Activated CD8-positive, alpha-beta T cell treated with anti-CD3 and anti-CD28 coated beads for 36 hours (primary cell): ENCODE measurements around the gene PRKAR1A. TPM values are rescaled to one million over a fixed set of nuclear protein-coding genes. Genes with fewer than 3 reads are reported as not detected.

Experiments
- ATAC-seq: fragments of 200-7000 bp; cut with Tn5 transposase; one replicate; pipeline ENCODE4 v1.10.0; 2021; ENCODE audit warnings: mild to moderate bottlenecking, moderate library complexity
- CTCF ChIA-PET: fragments of 350-600 bp; sonication (Branson Sonifier 250); formaldehyde crosslinking; loops from one replicate; lab custom pipeline; 2021; ENCODE audit warnings: antibody characterized with exemption; lab: Charles Lee
- POLR2A ChIA-PET: fragments of 350-600 bp; sonication (Branson Sonifier 250); formaldehyde crosslinking; loops from one replicate; lab custom pipeline; 2021; ENCODE audit warnings: antibody characterized with exemption; lab: Charles Lee
- DNase-seq: peaks from one replicate; pipeline ENCODE4 v3.0.0-alpha.2; 2020
- H3K27ac Mint-ChIP-seq: one replicate; pipeline ENCODE4 v1.8.0; 2021; ENCODE audit warnings: mild to moderate bottlenecking, mixed read lengths
- H3K27me3 Mint-ChIP-seq: one replicate; pipeline ENCODE4 v1.8.0; 2021; ENCODE audit warnings: mixed read lengths
- H3K36me3 Mint-ChIP-seq: one replicate; pipeline ENCODE4 v1.8.0; 2021; ENCODE audit warnings: low read depth, mixed read lengths
- H3K4me1 Mint-ChIP-seq: one replicate; pipeline ENCODE4 v1.8.0; 2021; ENCODE audit warnings: low read depth, mixed read lengths
- H3K4me3 Mint-ChIP-seq: one replicate; pipeline ENCODE4 v1.8.0; 2021; ENCODE audit warnings: mild to moderate bottlenecking, moderate library complexity, mixed read lengths
- H3K9me3 Mint-ChIP-seq: one replicate; pipeline ENCODE4 v1.8.0; 2021; ENCODE audit warnings: mixed read lengths
- CTCF ChIP-seq: fragments of 200-600 bp; IDR thresholded peaks from one replicate; pipeline ENCODE4 v1.8.0; 2022; ENCODE audit warnings: antibody characterized with exemption, mild to moderate bottlenecking
- intact Hi-C: fragments of 100-400 bp; cut with micrococcal nuclease; formaldehyde crosslinking; loops from one replicate; pipeline ENCODE4 v1.10.0; 2022
- total RNA-seq, 2 experiments: library from RNA; stranded (reverse); gene quantifications; one replicate each; pipeline ENCODE4 v1.2.3, GENCODE V29; 2021

The PRKAR1A gene
- total RNA-seq, 2 experiments from 2014 or later, result 157 to 168 TPM

- ATAC-seq, result no peak
- no peak for DNase-seq
- Mint-ChIP-seq H3K27ac (no peak overlapping the region), H3K4me3 (no peak overlapping the region), H3K9me3 (no peaks in the 10 kb centered on the region), H3K27me3 (peaks cover 42% of the 10 kb centered on the region), H3K36me3 (no peaks in the 10 kb centered on the region), H3K4me1 (peaks cover 14% of the 10 kb centered on the region)
- no peak for TF ChIP-seq CTCF
- ChIA-PET POLR2A (no interaction called here), CTCF (interaction anchor here (1.5 to 1.8 kb wide), 2 partner anchors 13 to 21 kb away, joined by 5 read pairs; no protein-coding TSS in a partner anchor)
- intact Hi-C loops, result no loop called here
These were observed 80.7 kb downstream of the PRKAR1A start for GRCh38 chr17:68592682-68593641.

- ATAC-seq (no peak), DNase-seq (no peak)
- Mint-ChIP-seq H3K36me3 (no peaks in the 10 kb centered on the region), H3K27me3 (peaks cover 51% of the 10 kb centered on the region), H3K4me1 (peaks cover 15% of the 10 kb centered on the region), H3K27ac (no peak overlapping the region), H3K9me3 (no peaks in the 10 kb centered on the region), H3K4me3 (no peak overlapping the region)
- POLR2A ChIA-PET, result no interaction called here
- CTCF ChIA-PET, result interaction anchor here (1.8 to 1.9 kb wide), 2 partner anchors 12 to 61 kb away, joined by 5 read pairs; no protein-coding TSS in a partner anchor
- TF ChIP-seq CTCF, result no peak
- intact Hi-C loops, result no loop called here
These were observed 82.3 kb downstream of the PRKAR1A start for GRCh38 chr17:68594552-68594951.

GRCh38 chr17:68595496-68595895 lies 83.3 kb downstream of the PRKAR1A start:
- intact Hi-C loops, result no loop called here
- no peak for TF ChIP-seq CTCF
- Mint-ChIP-seq H3K36me3 (no peaks in the 10 kb centered on the region), H3K4me3 (no peak overlapping the region), H3K9me3 (no peaks in the 10 kb centered on the region), H3K27ac (no peak overlapping the region), H3K27me3 (peaks cover 55% of the 10 kb centered on the region), H3K4me1 (peaks cover 17% of the 10 kb centered on the region)
- ATAC-seq, result no peak
- ChIA-PET POLR2A (no interaction called here), CTCF (interaction anchor here (1.9 kb wide), 1 partner anchor 62 kb away, joined by 5 read pairs; no protein-coding TSS in a partner anchor)
- no peak for DNase-seq

GRCh38 chr17:68595986-68596385 lies 83.8 kb downstream of the PRKAR1A start:
- POLR2A ChIA-PET, result interaction anchor here (1.0 kb wide), 1 partner anchor 17 kb away, joined by 4 read pairs; no protein-coding TSS in a partner anchor
- peaks cover 17% of the 10 kb centered on the region for H3K4me1 Mint-ChIP-seq
- H3K9me3 Mint-ChIP-seq, result no peaks in the 10 kb centered on the region
- TF ChIP-seq CTCF, result no peak
- peaks cover 52% of the 10 kb centered on the region for H3K27me3 Mint-ChIP-seq
- CTCF ChIA-PET, result interaction anchor here (1.9 kb wide), 1 partner anchor 63 kb away, joined by 5 read pairs; no protein-coding TSS in a partner anchor
- intact Hi-C loops, result no loop called here
- no peak overlapping the region for H3K4me3 Mint-ChIP-seq
- no peaks in the 10 kb centered on the region for H3K36me3 Mint-ChIP-seq
- DNase-seq (no peak), ATAC-seq (no peak)
- H3K27ac Mint-ChIP-seq, result no peak overlapping the region
